Spleen (tissue), 11 donors: Measurements from ENCODE around the gene APCDD1L. TPM values are rescaled to one million over a fixed set of nuclear protein-coding genes. Genes with fewer than 3 reads are reported as not detected.

Experiments
- DNase-seq: peaks from one replicate; pipeline ENCODE4 v3.0.0-alpha.2; 2020
- H3K27ac ChIP-seq, 8 donors: fragments of 200-600 bp; sonication (generic) in 7 of 8; 1 replicate in 4 of 8; 2 replicates in 4 of 8; pipeline versions ENCODE4 v1.5.0 to v1.8.0; 2016 to 2021; ENCODE audit warnings: inconsistent platforms in 4 of 8, mild to moderate bottlenecking in 4 of 8, moderate library complexity in 1 of 8
- H3K27me3 ChIP-seq, 7 donors: fragments of 200-600 bp; sonication (generic) in 6 of 7; replicated peaks in 1 of 7; 1 replicate in 4 of 7; 2 replicates in 3 of 7; pipeline versions ENCODE4 v1.5.0 to v1.8.0; 2016 to 2021; ENCODE audit warnings: inconsistent platforms in 3 of 7, mild to moderate bottlenecking in 1 of 7
- H3K36me3 ChIP-seq, 6 donors: fragments of 200-600 bp; sonication (generic) in 5 of 6; 1 replicate in 4 of 6; 2 replicates in 2 of 6; pipeline versions ENCODE4 v1.5.0 to v1.8.0; 2016 to 2021; ENCODE audit warnings: inconsistent platforms in 2 of 6
- H3K4me1 ChIP-seq, 6 donors: fragments of 200-600 bp; sonication (generic) in 5 of 6; 1 replicate in 3 of 6; 2 replicates in 3 of 6; pipeline versions ENCODE4 v1.5.0 to v1.8.0; 2016 to 2021; ENCODE audit warnings: inconsistent platforms in 3 of 6
- H3K4me3 ChIP-seq, 8 donors: fragments of 200-600 bp; sonication (generic) in 7 of 8; 1 replicate in 4 of 8; 2 replicates in 4 of 8; pipeline versions ENCODE4 v1.5.0 to v1.8.0; 2016 to 2021; ENCODE audit warnings: inconsistent platforms in 4 of 8, mild to moderate bottlenecking in 4 of 8, moderate library complexity in 2 of 8
- H3K9me3 ChIP-seq, 8 donors: fragments of 200-600 bp; sonication (generic) in 7 of 8; 1 replicate in 4 of 8; 2 replicates in 4 of 8; pipeline versions ENCODE4 v1.5.0 to v1.8.0; 2016 to 2021; ENCODE audit warnings: inconsistent platforms in 4 of 8
- POLR2A ChIP-seq, 3 donors: fragments of 450-650 bp; IDR thresholded peaks; one replicate each; pipeline ENCODE4 v1.5.1; 2017; ENCODE audit warnings: antibody characterized with exemption in 3 of 3, mild to moderate bottlenecking in 1 of 3
- POLR2AphosphoS5 ChIP-seq, 3 donors: sonication (generic); formaldehyde crosslinking; IDR thresholded peaks; one replicate each; pipeline ENCODE4 v1.5.1; 2017; ENCODE audit warnings: antibody characterized with exemption in 3 of 3
- WGBS, 5 donors: extraction: QIAGEN DNeasy Blood & Tissue Kit in 3 of 5; methylation state at CpG; one replicate each; pipeline versions ENCODE4 v1.1.5 to v1.1.7; 2013 to 2018; 5-methylcytosine and 5-hydroxymethylcytosine counted together
- intact Hi-C: fragments of 100-400 bp; cut with DNase I; formaldehyde crosslinking; loops from one replicate; pipeline ENCODE4 v1.15.0; 2023; ENCODE audit warnings: low total_unique reads
- polyA plus RNA-seq, 3 donors: library from polyadenylated mRNA; stranded (reverse); fragments of 200-250 nt; gene quantifications; one replicate each; pipeline ENCODE4 v1.2.1, GENCODE V29; 2013
- total RNA-seq, 7 donors: library from RNA; depleted of rRNA in 3 of 7; stranded (reverse); fragments of >200 nt in 3 of 7; fragmentation: NEBNext Ultra II Directional in 4 of 7; extraction: Animal tissue kit (Norgen Biotek cat#: 25700) in 4 of 7; gene quantifications; one replicate each; pipeline versions ENCODE4 v1.1.0 to v1.2.1, GENCODE V29; 2016 to 2021
- TF ChIP-seq, protein P1 (sequence below), 11 experiments: fragments of 200-600 bp in 7 of 11; fragments of 450-650 bp in 4 of 11; sonication (generic) in 4 of 11; IDR thresholded peaks in 8 of 11; conservative IDR thresholded peaks in 3 of 11; 1 replicate in 7 of 11; 2 replicates in 4 of 11; pipeline versions ENCODE4 v1.4.0 to v1.8.0; 2016 to 2021; ENCODE audit warnings: antibody characterized with exemption in 11 of 11, inconsistent platforms in 4 of 11, mild to moderate bottlenecking in 1 of 11
- donor health status: healthy with polysubstance abuse.
- donor health status: DM: no; HTN: no; CAD: no; lungs with moderate emphysema.
- donor health status: DM: no; HTN: no; CAD: no.
- donor health status: Bipolar disorder and iron deficiency.
- donor health status: healthy.
- donor health status: DM: no; HTN: no; CAD: no.
- donor health status: DM: yes; HTN: yes; CAD: no.

The APCDD1L gene
- total and polyA plus RNA-seq, 10 donors, result 0.03 to 0.50 TPM; not detected in 8

DNA sequence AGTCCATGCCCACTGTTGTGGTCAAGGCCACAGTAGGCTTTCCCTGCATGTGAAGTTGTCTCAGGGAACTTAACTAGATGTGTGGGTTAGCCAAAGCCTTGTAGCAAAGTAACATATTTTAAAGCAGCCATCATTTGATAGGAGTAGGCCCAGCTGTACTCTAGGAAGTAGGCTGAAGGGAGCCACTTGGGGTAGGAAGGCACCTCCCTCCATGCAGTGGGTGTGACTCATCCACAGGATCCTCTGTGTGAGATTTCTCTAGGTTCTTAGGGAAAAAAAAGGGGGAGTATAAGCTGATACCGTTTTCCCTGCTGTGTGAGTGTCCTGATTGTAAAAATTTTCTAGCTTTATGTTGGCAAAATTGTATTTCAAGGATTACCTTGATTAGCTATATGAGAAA, 81.4 kb downstream of the APCDD1L start:
- Histone ChIP-seq H3K36me3 (peaks cover 0 to 84% (median 0%) of the 10 kb centered on the region in 6 donors), H3K27me3 (no peaks in the 10 kb centered on the region), H3K4me1 (peaks cover 5 to 58% (median 16%) of the 10 kb centered on the region in 6 donors), H3K9me3 (no peaks in the 10 kb centered on the region), H3K27ac (peak overlapping the region in 2 of 8 donors; percentile 36 to 42), H3K4me3 (no peak overlapping the region)
- 46 to 75% (median 59%) methylated on average over 1 of the region's 1 CpG for WGBS, 5 donors
- intact Hi-C loops, result no loop called here
- TF ChIP-seq POLR2AphosphoS5 (IDR thresholded peaks at IDR 0.05) (peak in 1 of 3 donors; percentile 19), POLR2A (IDR thresholded peaks at IDR 0.05) (no peak)
- no peak for DNase-seq

DNA sequence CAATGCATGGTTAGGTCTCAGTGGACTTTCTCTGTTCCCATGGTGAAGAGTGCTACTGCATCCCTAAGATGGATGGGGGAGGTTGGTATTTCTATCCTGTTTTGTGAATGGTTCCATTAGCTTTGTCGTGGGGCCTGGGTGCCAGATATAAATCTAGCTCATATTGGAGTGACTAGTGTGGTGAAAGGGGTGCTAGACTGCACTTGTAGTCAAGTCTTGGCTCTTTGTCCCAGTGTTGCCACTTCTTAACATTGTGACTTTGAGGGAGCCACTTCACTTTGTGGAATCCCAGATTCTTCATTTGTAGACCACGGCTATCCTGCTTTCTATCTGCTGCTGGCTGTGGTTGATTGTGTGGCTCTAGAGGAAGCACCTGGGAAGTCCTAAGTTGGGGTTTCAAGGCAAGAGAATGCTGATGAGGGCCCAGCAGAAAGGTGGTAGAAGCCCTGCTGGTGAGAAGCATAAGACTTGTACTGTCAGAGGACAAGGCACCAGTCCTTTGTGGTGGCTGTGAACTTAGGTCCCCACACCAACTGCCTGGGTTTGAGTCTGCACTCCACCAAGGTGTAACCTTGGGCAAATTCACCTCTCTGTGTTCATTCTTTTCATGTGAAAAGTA, 82.1 kb downstream of the APCDD1L start:
- TF ChIP-seq, protein P1, sequence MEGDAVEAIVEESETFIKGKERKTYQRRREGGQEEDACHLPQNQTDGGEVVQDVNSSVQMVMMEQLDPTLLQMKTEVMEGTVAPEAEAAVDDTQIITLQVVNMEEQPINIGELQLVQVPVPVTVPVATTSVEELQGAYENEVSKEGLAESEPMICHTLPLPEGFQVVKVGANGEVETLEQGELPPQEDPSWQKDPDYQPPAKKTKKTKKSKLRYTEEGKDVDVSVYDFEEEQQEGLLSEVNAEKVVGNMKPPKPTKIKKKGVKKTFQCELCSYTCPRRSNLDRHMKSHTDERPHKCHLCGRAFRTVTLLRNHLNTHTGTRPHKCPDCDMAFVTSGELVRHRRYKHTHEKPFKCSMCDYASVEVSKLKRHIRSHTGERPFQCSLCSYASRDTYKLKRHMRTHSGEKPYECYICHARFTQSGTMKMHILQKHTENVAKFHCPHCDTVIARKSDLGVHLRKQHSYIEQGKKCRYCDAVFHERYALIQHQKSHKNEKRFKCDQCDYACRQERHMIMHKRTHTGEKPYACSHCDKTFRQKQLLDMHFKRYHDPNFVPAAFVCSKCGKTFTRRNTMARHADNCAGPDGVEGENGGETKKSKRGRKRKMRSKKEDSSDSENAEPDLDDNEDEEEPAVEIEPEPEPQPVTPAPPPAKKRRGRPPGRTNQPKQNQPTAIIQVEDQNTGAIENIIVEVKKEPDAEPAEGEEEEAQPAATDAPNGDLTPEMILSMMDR (IDR thresholded peaks at IDR 0.05 in 8 of 11, conservative IDR thresholded peaks at IDR 0.05 in 3 of 11), result no peak
- TF ChIP-seq POLR2A (IDR thresholded peaks at IDR 0.05) (no peak), POLR2AphosphoS5 (IDR thresholded peaks at IDR 0.05) (no peak)
- no peak for DNase-seq
- Histone ChIP-seq H3K36me3 (peaks cover 0 to 79% (median 0%) of the 10 kb centered on the region in 6 donors), H3K4me1 (peaks cover 5 to 52% (median 11%) of the 10 kb centered on the region in 6 donors), H3K4me3 (no peak overlapping the region), H3K27ac (peak overlapping the region in 2 of 8 donors; percentile 36 to 42), H3K27me3 (no peaks in the 10 kb centered on the region), H3K9me3 (no peaks in the 10 kb centered on the region)
- WGBS, 5 donors, result 62 to 75% (median 66%) methylated on average over 2 of the region's 2 CpGs
- intact Hi-C loops, result no loop called here

DNA sequence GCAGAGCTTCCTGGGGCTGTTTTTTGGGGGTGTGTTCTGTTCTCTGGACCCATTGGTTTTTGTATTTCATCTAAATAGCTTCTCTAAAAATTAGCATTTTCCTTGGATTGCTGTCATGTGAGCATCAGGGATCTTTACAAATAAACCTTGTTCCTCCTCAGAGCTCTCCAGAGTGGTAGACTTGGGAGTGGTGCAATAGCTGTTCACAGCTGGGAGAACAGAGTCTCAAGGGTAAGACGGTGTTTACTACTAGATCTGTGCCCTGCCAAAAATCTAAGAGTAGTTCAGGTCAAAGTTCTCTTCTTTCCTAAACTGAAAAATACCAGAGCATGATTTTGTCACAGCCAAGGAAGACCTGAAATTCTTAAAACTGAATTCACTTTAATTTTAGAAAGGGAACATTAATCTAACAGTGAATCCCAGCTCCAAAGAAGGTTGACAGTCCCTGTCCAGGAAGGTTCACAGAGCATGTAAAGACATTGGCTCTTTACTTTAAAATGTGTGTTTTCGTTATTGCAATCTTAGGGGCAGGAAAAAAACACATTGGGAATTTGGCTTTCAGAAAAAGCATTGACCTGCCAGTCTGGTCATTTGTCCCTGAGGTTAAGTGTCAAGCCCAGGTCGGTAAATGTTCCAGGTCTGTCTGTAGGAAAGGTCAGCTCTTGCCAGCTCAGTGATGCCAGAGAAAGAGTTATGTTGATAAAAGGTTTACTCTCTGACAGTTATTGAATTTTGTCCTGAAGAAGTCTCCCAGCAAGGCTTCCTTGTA, 82.8 kb downstream of the APCDD1L start:
- TF ChIP-seq, protein P1 (IDR thresholded peaks at IDR 0.05 in 8 of 11, conservative IDR thresholded peaks at IDR 0.05 in 3 of 11), result no peak
- TF ChIP-seq POLR2AphosphoS5 (IDR thresholded peaks at IDR 0.05) (no peak), POLR2A (IDR thresholded peaks at IDR 0.05) (no peak)
- DNase-seq, result no peak
- H3K4me1 ChIP-seq, result peaks cover 5 to 44% (median 11%) of the 10 kb centered on the region in 6 donors
- no peaks in the 10 kb centered on the region for H3K9me3 ChIP-seq
- no peaks in the 10 kb centered on the region for H3K27me3 ChIP-seq
- H3K27ac ChIP-seq, result peak overlapping the region in 1 of 8 donors; percentile 42
- H3K36me3 ChIP-seq, result peaks cover 0 to 74% (median 0%) of the 10 kb centered on the region in 6 donors
- no peak overlapping the region for H3K4me3 ChIP-seq
- WGBS, 5 donors, result 57 to 86% (median 67%) methylated on average over 3 of the region's 3 CpGs
- intact Hi-C loops, result no loop called here

DNA sequence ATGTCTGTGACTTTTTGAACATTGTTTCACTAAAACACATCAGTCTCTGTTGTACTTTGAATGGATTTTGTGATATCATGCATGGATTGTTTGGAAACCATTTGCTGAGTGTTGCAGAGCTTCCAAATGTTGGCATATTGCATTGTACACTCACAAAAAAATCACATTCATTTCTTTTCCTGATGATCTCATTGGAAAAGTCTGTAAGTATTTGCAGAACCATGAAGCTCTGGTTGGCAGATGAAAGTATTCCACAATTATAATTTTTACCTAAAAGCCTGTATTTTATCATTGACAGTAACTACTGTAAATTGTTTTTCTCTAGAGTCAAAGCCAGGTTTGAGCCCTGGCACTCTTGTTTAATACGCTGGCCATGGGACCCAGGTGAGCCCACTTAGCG, 84.1 kb downstream of the APCDD1L start:
- intact Hi-C loops, result no loop called here
- TF ChIP-seq POLR2AphosphoS5 (IDR thresholded peaks at IDR 0.05), result no peak
- TF ChIP-seq, protein P1 (IDR thresholded peaks at IDR 0.05 in 8 of 11, conservative IDR thresholded peaks at IDR 0.05 in 3 of 11), result no peak
- TF ChIP-seq POLR2A (IDR thresholded peaks at IDR 0.05), result no peak
- no peak for DNase-seq
- Histone ChIP-seq H3K27ac (no peak overlapping the region), H3K4me3 (no peak overlapping the region), H3K36me3 (peaks cover 0 to 77% (median 0%) of the 10 kb centered on the region in 6 donors), H3K27me3 (no peaks in the 10 kb centered on the region), H3K4me1 (peaks cover 5 to 42% (median 11%) of the 10 kb centered on the region in 6 donors), H3K9me3 (no peaks in the 10 kb centered on the region)
- whole genome bisulfite sequencing, 5 donors, result 95 to 100% (median 98%) methylated on average over 2 of the region's 2 CpGs
